ENCODE data around the gene ZRANB3.
"Not testable (repeated sequence)": the region's sequence is repeated elsewhere in the genome, so short reads cannot be mapped to it uniquely, and the experiment has no call there.

Gene ZRANB3

DNA sequence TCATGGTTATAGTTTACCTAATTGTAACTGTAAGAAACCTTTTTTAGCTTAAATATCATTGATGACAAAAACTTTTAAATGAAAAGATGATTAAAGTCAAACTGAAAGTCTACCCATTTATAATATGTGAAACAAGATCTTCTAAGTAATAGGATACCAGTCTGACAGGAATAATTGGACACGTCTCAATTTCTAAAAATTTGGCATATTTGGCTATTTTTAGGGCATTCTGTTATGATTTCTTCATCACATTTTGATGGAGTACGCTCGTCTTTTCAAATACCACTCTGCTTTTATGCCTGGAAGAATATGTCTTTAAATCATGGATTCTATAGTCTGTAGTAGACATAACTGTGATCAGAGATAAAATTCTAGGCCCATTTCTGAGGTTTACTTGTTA is 1.6 kb upstream of the ZRANB3 start:
- H3K4me1 ChIP-seq (ENCODE audit: control insufficient read depth, insufficient read depth, low read length), result peaks cover 6% of the 10 kb centered on the region
- H3K9me3 ChIP-seq (ENCODE audit: control insufficient read depth, low read length), result no peaks in the 10 kb centered on the region
- no peak overlapping the region for H3K4me3 ChIP-seq (ENCODE audit: low read length)
- H3K9ac ChIP-seq (ENCODE audit: low read length), result no peak overlapping the region
- no peaks in the 10 kb centered on the region for H3K27me3 ChIP-seq (ENCODE audit: control insufficient read depth, insufficient read depth, low read length)
- H3K36me3 ChIP-seq (ENCODE audit: control insufficient read depth, insufficient read depth, low read length), result no peaks in the 10 kb centered on the region

GRCh38 chr2:135531231-135532197 is 496 bp upstream of the ZRANB3 start, which contains the start of gene R3HDM1:
Gene R3HDM1 (plus strand): TSS chr2:135531484. CDS start chr2:135604846, 73,362 bp downstream.
- Histone ChIP-seq H3K36me3 (ENCODE audit: control insufficient read depth, insufficient read depth, low read length) (no peaks in the 10 kb centered on the region), H3K4me1 (ENCODE audit: control insufficient read depth, insufficient read depth, low read length) (peaks cover 6% of the 10 kb centered on the region), H3K9me3 (ENCODE audit: control insufficient read depth, low read length) (no peaks in the 10 kb centered on the region), H3K4me3 (ENCODE audit: low read length) (peak within 1 kb of the TSS; percentile 86), H3K9ac (ENCODE audit: low read length) (peak within 1 kb of the TSS; percentile 78), H3K27me3 (ENCODE audit: control insufficient read depth, insufficient read depth, low read length) (no peaks in the 10 kb centered on the region)

GRCh38 chr2:135528006-135528405 is 3.0 kb downstream of the ZRANB3 start:
- Histone ChIP-seq H3K36me3 (ENCODE audit: control insufficient read depth, insufficient read depth, low read length) (no peaks in the 10 kb centered on the region), H3K27me3 (ENCODE audit: control insufficient read depth, insufficient read depth, low read length) (no peaks in the 10 kb centered on the region), H3K9ac (ENCODE audit: low read length) (no peak overlapping the region), H3K9me3 (ENCODE audit: control insufficient read depth, low read length) (no peaks in the 10 kb centered on the region), H3K4me1 (ENCODE audit: control insufficient read depth, insufficient read depth, low read length) (peaks cover 5% of the 10 kb centered on the region), H3K4me3 (ENCODE audit: low read length) (no peak overlapping the region)

DNA sequence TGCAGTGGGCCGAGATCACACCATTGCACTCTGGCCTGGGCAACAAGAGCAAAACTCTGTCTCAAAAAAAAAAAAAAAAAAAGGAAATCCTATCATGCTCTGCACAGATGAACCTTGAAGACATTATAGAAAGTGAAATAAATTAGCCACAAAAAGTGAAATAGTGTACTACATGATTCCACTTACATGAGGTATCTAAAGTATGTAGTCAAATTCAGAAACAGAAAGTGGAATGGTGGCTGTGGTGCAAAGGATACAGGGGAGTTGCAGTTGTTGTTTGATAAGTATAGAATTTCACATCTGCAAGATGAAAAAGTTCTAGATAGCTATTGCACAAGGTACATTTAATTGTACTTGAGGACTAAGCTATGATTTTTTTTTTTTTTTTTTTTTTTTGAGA is 5.2 kb downstream of the ZRANB3 start:
- no peaks in the 10 kb centered on the region for H3K9me3 ChIP-seq (ENCODE audit: control insufficient read depth, low read length)
- H3K4me3 ChIP-seq (ENCODE audit: low read length), result no peak overlapping the region
- H3K9ac ChIP-seq (ENCODE audit: low read length), result no peak overlapping the region
- no peaks in the 10 kb centered on the region for H3K27me3 ChIP-seq (ENCODE audit: control insufficient read depth, insufficient read depth, low read length)
- no peaks in the 10 kb centered on the region for H3K4me1 ChIP-seq (ENCODE audit: control insufficient read depth, insufficient read depth, low read length)
- H3K36me3 ChIP-seq (ENCODE audit: control insufficient read depth, insufficient read depth, low read length), result no peaks in the 10 kb centered on the region

DNA sequence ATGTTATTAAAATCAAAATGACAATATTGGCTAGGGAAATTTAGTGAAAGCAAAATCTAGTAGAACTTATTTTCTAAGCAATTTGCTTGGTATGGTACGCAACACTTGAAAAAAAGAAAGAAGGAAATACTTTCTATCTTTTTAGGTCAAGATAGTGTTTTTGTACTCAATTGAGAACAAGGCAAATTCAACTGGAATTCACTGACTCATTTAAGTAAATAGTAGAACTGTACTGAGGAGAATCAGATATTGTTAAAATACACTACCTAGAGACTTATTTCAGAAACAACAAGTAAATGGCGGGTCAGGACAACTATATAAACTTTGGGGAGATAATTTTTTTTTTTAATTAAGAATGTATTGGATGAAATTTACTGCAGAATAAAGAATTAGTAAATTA is 18.9 kb downstream of the ZRANB3 start:
- no peaks in the 10 kb centered on the region for H3K9me3 ChIP-seq (ENCODE audit: control insufficient read depth, low read length)
- no peak overlapping the region for H3K4me3 ChIP-seq (ENCODE audit: low read length)
- H3K4me1 ChIP-seq (ENCODE audit: control insufficient read depth, insufficient read depth, low read length), result no peaks in the 10 kb centered on the region
- no peaks in the 10 kb centered on the region for H3K36me3 ChIP-seq (ENCODE audit: control insufficient read depth, insufficient read depth, low read length)
- H3K27me3 ChIP-seq (ENCODE audit: control insufficient read depth, insufficient read depth, low read length), result no peaks in the 10 kb centered on the region
- H3K9ac ChIP-seq (ENCODE audit: low read length), result no peak overlapping the region

DNA sequence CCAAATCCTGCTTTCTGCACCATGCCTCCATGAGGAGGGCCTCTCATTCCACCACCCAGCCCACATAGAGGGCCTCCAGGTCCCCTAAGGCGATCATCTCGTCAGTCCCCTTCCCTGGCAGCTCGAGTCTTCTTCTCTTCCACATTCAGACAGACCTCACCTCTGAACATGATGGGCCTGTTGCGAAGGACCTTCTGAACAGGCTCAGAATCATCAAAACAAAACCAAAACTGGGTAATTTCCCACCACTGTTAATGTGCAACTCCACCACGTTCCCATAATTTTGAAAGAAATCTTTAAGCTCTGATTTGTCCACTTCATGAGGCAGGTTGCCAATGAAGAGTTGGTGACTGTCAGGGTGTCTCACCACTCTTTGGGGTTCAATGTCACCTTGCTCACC is 20.4 kb downstream of the ZRANB3 start:
- Histone ChIP-seq H3K4me3 (ENCODE audit: low read length) (no peak overlapping the region), H3K9me3 (ENCODE audit: control insufficient read depth, low read length) (no peaks in the 10 kb centered on the region), H3K36me3 (ENCODE audit: control insufficient read depth, insufficient read depth, low read length) (no peaks in the 10 kb centered on the region), H3K27me3 (ENCODE audit: control insufficient read depth, insufficient read depth, low read length) (no peaks in the 10 kb centered on the region), H3K4me1 (ENCODE audit: control insufficient read depth, insufficient read depth, low read length) (no peaks in the 10 kb centered on the region), H3K9ac (ENCODE audit: low read length) (no peak overlapping the region)

- H3K4me3 ChIP-seq (ENCODE audit: low read length), result no peak overlapping the region
- H3K27me3 ChIP-seq (ENCODE audit: control insufficient read depth, insufficient read depth, low read length), result no peaks in the 10 kb centered on the region
- no peaks in the 10 kb centered on the region for H3K4me1 ChIP-seq (ENCODE audit: control insufficient read depth, insufficient read depth, low read length)
- H3K9me3 ChIP-seq (ENCODE audit: control insufficient read depth, low read length), result no peaks in the 10 kb centered on the region
- H3K9ac ChIP-seq (ENCODE audit: low read length), result no peak overlapping the region
- no peaks in the 10 kb centered on the region for H3K36me3 ChIP-seq (ENCODE audit: control insufficient read depth, insufficient read depth, low read length)
These were observed 26.2 kb downstream of the ZRANB3 start for GRCh38 chr2:135504811-135505210.

GRCh38 chr2:135498588-135498987 is 32.4 kb downstream of the ZRANB3 start:
- not testable (repeated sequence) for H3K27me3 ChIP-seq (ENCODE audit: control insufficient read depth, insufficient read depth, low read length); H3K9ac ChIP-seq (ENCODE audit: low read length); H3K4me1 ChIP-seq (ENCODE audit: control insufficient read depth, insufficient read depth, low read length); H3K4me3 ChIP-seq (ENCODE audit: low read length); H3K9me3 ChIP-seq (ENCODE audit: control insufficient read depth, low read length); H3K36me3 ChIP-seq (ENCODE audit: control insufficient read depth, insufficient read depth, low read length)

DNA sequence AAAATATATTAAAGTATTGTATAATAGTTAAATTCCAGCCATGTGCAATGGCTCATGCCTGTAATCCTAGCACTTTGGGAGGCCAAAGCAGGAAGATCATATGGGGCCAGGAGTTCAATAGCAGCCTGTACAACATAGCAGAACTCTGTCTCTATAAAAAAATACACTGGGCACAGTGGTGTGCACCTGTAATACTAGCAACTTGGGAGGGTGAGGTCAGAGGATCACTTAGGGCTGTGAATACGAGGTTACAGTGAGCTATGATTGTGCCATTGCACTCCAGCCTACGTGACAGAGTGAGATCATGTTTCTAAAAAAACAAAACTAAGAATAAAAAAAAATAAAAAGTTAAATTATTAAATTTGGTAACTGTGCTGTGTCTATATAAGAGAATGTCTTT is 36.1 kb downstream of the ZRANB3 start:
- Histone ChIP-seq H3K9me3 (ENCODE audit: control insufficient read depth, low read length) (no peaks in the 10 kb centered on the region), H3K9ac (ENCODE audit: low read length) (no peak overlapping the region), H3K27me3 (ENCODE audit: control insufficient read depth, insufficient read depth, low read length) (no peaks in the 10 kb centered on the region), H3K36me3 (ENCODE audit: control insufficient read depth, insufficient read depth, low read length) (no peaks in the 10 kb centered on the region), H3K4me1 (ENCODE audit: control insufficient read depth, insufficient read depth, low read length) (no peaks in the 10 kb centered on the region), H3K4me3 (ENCODE audit: low read length) (no peak overlapping the region)

- H3K9ac ChIP-seq (ENCODE audit: low read length), result no peak overlapping the region
- H3K4me3 ChIP-seq (ENCODE audit: low read length), result no peak overlapping the region
These were observed 36.5 kb downstream of the ZRANB3 start for GRCh38 chr2:135494503-135494902.

DNA sequence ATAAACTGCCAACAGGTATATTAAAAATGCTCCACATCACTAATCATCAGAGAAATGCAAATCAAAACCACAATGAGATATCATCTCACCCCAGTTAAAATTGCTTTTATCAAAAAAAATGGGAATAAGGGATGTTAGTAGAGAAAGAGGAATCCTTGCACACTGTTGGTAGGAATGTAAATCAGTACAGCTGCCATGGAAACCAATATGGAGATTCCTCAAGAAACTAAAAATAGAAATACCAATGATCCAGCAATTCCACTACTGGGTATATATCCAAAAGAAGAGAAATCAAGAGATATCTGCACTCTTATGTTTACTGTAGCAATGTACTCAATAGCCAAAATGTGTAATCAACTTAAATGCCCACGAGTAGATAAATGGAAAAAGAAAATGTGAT is 40.6 kb downstream of the ZRANB3 start:
- Histone ChIP-seq H3K36me3 (ENCODE audit: control insufficient read depth, insufficient read depth, low read length) (no peaks in the 10 kb centered on the region), H3K27me3 (ENCODE audit: control insufficient read depth, insufficient read depth, low read length) (no peaks in the 10 kb centered on the region), H3K9me3 (ENCODE audit: control insufficient read depth, low read length) (no peaks in the 10 kb centered on the region), H3K4me3 (ENCODE audit: low read length) (no peak overlapping the region), H3K4me1 (ENCODE audit: control insufficient read depth, insufficient read depth, low read length) (no peaks in the 10 kb centered on the region), H3K9ac (ENCODE audit: low read length) (no peak overlapping the region)

More at GRCh38 chr2:135494503-135494902, 36.5 kb downstream of the ZRANB3 start:
- H3K27me3 ChIP-seq (ENCODE audit: control insufficient read depth, insufficient read depth, low read length), result no peaks in the 10 kb centered on the region
- no peaks in the 10 kb centered on the region for H3K36me3 ChIP-seq (ENCODE audit: control insufficient read depth, insufficient read depth, low read length)
- H3K9me3 ChIP-seq (ENCODE audit: control insufficient read depth, low read length), result no peaks in the 10 kb centered on the region
- H3K4me1 ChIP-seq (ENCODE audit: control insufficient read depth, insufficient read depth, low read length), result no peaks in the 10 kb centered on the region

- no peak overlapping the region for H3K9ac ChIP-seq (ENCODE audit: low read length)
- no peaks in the 10 kb centered on the region for H3K4me1 ChIP-seq (ENCODE audit: control insufficient read depth, insufficient read depth, low read length)
- H3K9me3 ChIP-seq (ENCODE audit: control insufficient read depth, low read length), result no peaks in the 10 kb centered on the region
- H3K4me3 ChIP-seq (ENCODE audit: low read length), result no peak overlapping the region
- H3K36me3 ChIP-seq (ENCODE audit: control insufficient read depth, insufficient read depth, low read length), result no peaks in the 10 kb centered on the region
- no peaks in the 10 kb centered on the region for H3K27me3 ChIP-seq (ENCODE audit: control insufficient read depth, insufficient read depth, low read length)
These were observed 45.6 kb downstream of the ZRANB3 start for GRCh38 chr2:135485441-135485840.

All from mucosa of stomach (tissue), 1 donor.